ENCODE data around the gene RDM1.
"Not testable (repeated sequence)": the region's sequence is repeated elsewhere in the genome, so short reads cannot be mapped to it uniquely, and the experiment has no call there.

Gene RDM1

DNA sequence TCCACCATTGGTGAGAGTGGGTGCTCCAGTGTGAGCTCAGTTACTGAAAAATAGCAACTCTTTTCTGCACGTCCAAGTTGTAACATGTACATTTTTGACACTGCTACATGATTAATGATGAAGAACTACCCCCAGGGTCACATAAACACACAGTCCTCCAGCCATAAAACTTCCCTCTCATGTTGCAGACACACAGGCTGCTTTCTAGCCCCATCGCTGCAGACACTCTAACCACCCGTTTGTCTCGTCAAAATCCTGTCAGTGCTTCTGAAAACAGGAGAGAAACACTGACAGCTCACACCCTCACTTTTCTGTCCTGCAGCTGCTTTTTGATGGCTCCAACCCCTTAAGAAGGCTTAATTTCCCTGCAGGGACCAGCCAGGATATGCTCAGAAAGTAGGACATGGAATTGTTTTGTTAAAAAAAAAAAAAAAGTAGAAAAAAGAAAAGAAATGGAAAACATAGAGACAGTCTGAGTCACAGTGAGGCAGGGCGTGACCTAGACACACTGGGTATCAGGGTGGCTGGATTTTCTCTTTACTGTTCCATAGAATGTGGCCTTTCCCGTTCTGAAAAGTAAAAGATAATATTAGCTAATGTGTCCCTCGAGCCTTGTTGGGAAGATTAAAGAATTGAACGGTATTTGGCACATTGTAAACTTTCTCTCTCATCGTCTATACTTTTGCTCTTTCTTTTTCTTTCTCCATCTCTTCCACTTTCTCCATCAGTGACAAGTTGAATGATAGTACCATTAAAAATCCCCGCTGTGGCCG is 29.7 kb downstream of the RDM1 start:
- in situ Hi-C loops (cut with MboI; ENCODE audit: low sequenced_read_pairs) = no loop called here

DNA sequence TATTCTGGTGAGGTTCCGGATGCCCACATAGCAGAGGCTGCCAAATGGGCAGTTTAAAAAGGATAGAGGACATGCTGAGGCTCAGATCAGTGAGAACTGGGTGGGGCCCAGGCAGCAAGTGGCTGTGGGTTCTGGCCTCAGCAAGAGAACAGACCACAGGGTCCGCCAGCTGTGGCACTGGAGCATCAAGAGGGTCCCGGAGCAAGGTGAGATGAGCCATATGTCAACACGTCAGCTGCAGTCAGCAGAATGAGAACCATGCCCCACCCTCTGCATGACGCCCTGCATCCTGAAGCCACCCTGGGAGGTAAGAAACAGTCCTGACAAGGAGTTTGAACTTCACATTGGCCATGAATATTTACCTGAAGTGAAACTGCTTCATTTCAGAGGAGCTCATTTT is 30.3 kb downstream of the RDM1 start:
- in situ Hi-C loops (cut with MboI; ENCODE audit: low sequenced_read_pairs) = no loop called here

DNA sequence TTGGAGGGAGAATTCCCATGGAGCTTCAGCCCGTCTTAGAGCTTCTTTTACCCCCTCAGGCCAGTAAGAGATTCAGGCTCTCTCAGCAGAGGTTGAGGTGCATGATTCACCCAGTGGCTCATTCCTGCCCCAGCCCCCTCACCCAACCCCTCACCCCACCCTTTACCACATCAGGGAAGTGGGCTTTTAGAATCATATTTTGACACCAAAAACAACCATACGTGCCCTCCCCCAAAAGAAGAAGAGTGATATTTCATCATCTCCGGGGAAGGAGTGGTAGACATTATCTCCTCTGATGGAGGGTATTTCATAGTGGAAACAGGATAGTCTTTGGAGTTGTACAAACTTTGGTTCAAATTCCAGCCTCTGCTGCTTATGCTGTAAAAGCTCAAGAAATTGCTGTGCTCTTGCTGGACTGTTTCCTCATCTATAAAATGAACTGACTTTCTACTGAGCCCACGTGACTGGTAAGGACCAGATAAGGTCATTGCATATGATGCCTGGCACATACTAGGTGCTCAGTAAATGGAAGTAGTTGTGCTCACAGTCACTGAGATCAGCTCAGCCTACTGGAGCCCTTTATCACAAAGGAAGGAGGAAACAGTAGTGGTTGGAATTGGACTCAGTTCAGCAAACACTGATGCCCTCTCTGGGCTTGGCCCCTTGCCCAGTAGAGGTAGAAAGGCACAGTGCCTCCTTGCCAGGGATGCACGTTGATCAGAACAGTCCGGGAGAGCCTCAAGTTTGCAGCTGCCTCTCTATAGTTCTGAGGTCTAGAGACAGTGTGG is 32.1 kb downstream of the RDM1 start:
- in situ Hi-C loops (cut with MboI; ENCODE audit: low sequenced_read_pairs) = no loop called here

DNA sequence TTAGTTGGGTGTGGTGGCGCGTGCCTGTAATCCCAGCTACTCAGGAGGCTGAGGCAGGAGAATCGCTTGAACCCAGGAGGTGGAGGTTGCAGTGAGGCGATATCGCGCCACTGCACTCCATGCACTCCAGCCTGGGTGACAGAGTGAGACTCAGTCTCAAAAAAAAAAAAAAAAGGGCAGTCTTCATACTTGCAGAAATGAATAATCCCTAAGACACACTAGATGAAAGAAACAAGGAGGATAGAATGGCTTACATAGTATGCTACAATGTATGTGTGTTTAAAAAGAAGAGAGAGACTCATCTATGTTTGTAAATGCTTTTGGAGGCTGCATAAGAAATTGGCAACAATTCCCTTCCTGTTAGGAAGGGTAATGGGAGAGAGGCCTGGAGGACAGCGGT is 32.8 kb downstream of the RDM1 start:
- in situ Hi-C loops (cut with MboI; ENCODE audit: low sequenced_read_pairs) = not testable (repeated sequence)

DNA sequence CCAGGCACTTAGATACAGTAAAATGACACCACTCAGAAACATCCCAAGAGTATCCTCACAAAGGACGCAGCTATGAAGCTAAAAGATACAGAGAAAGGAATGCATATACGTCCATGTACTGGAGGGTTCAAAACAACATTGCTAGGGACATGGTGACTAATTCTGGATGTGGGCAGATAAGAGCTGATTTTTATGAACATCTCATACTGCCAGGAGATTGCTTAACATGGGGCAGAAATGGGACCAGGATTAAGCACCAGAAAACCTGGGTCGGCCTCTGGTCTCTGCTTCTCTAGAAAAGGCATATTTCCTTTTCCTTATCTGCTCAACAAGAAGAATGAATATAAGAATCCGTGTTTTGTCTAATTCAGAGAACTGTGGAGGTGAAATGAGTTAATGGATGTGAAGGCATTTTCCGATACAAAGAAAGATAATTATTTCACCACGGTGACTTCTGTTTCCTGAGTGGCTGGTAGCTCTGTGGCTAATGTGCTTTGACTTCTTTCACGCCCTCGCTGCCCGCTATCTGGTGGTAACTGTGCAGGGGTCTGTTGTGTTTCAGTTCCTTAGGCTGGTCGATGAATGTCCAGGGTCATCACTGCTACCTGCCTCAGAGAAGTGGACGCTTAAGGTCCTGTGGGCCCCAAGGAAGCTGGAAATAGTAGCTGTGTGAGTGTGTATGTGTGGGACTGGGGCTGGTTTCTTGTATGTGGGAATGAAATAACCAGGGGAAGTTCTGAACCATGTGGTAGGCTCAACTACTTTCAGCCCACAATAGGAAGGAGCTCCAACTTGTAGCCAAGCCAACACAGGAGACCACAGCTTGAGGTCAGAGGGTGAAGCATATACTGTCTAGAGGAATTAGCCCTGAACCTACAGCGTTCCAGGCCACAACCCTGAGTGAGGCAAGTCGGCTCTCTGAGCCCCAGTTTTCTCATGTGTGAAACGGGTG is 34.7 kb downstream of the RDM1 start:
- in situ Hi-C loops (cut with MboI; ENCODE audit: low sequenced_read_pairs) = no loop called here

DNA sequence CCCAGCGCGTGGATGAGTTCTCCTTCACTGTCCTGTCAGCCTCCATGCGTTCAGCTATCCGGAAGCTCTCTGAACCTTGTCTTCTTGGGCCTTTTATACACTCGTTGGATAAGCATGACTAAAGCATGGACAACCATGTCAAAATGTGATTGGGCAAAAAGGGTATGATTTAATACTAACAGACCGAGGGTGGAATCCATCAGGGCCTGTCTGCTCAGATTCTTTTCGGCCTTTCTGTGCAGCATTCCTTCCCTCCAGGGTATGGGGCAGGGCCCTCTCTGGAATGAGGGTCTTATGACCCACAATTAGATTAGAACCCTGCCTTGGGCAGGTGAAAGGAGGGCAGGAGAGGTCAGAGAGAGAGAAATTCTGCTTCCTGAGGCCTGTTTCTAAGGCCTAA is 36.4 kb downstream of the RDM1 start:
- in situ Hi-C loops (cut with MboI; ENCODE audit: low sequenced_read_pairs) = no loop called here

DNA sequence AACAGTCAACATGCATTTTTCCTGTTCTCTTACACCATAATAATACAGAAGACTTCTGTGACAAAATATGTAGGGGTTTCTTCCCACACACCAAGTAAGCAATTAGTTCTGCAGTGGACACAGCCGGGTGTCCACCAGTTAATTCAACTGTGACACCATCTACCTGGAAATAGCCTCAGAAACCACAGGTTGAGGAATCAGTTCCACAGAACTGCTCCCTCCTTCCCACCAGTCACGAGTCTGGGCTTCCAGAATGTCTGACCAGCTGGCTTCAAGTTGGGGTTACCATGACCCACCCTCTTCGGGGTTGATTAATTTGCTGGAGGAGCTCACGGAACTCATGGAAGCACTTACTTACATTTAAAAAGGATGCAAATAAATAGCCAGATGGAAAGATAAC is 36.8 kb downstream of the RDM1 start:
- in situ Hi-C loops (cut with MboI; ENCODE audit: low sequenced_read_pairs) = no loop called here

DNA sequence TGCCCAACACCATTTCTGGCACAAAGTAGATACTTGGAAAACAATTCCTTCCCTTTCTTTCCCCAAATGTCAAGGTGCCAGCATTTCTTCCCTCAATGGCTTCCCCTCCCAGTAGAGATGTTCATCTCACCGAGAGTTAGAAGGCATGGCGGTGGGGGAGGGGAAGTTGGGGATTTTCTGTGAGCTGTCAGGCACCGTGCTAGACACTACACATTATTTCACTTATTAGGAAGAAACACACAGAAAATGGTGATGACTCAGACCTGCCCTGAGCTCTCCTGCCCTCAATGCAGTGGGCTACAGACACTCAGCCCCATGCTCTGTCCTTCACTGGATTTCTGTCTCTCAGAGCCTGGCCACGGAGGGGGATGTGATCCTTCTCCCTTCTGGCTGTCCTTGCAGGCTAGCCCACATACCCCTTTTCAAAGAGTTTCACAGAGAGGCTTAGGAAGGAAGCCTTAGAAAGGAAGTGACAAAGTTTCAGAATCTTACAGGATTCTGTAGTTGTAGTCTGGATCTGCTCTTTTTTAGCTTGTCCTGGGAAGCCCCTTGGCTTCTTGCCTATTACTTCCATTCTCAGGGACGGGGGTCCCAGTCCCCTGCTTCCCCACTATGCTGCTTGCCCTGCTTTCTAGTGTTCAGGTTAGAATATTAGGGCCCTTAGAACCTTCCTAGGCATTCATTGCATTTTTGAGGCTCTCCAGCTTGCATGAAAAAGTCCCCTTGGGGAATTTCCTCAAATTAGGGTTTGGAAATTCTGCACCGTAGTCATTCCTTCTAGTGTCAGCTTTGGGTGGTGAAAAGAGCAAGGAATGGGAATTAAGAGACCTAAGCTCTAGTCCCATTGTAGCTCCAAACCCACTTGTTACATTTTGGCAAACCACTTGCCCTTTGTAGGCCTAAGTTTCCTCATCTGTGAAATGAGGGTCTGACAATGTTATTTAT is 38.2 kb downstream of the RDM1 start:
- in situ Hi-C loops (cut with MboI; ENCODE audit: low sequenced_read_pairs) = no loop called here

DNA sequence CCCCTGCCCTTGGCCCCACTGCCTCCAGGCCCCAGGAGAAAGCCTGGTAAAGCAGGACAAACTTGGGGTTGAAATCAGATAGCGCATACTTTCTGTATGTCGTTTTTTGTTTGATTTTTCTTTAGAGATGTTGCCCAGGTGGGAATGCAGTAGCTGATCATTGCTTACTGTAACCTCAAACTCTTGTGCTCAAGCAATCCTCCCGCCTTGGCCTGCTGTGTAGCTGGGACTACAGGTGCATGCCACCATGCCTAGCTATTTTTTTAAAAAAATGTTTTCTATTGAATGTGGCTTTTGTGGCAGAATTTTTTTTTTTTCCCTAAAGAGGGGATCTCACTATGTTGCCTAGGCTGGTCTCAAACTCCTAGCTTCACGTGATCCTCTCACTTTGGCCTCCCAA is 39.3 kb downstream of the RDM1 start:
- in situ Hi-C loops (cut with MboI; ENCODE audit: low sequenced_read_pairs) = no loop called here

DNA sequence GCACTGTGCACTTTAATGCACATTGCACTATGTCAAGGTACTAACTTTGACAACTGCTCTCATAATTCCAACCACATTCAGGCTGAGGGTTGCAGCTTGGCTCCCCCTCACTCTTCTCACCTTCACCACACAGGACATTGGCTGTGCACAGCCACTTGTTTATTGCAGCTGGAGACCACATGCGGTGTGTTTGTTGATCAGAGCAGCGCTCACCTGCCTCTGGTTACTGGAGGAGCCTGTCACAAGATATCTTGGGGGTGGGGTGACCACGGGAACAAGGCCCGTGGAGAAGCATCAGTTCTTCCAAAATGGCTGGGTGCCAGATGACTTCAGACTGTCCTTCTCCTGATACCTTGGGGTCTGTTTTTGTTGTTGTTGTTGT is 39.8 kb downstream of the RDM1 start:
- in situ Hi-C loops (cut with MboI; ENCODE audit: low sequenced_read_pairs) = no loop called here

DNA sequence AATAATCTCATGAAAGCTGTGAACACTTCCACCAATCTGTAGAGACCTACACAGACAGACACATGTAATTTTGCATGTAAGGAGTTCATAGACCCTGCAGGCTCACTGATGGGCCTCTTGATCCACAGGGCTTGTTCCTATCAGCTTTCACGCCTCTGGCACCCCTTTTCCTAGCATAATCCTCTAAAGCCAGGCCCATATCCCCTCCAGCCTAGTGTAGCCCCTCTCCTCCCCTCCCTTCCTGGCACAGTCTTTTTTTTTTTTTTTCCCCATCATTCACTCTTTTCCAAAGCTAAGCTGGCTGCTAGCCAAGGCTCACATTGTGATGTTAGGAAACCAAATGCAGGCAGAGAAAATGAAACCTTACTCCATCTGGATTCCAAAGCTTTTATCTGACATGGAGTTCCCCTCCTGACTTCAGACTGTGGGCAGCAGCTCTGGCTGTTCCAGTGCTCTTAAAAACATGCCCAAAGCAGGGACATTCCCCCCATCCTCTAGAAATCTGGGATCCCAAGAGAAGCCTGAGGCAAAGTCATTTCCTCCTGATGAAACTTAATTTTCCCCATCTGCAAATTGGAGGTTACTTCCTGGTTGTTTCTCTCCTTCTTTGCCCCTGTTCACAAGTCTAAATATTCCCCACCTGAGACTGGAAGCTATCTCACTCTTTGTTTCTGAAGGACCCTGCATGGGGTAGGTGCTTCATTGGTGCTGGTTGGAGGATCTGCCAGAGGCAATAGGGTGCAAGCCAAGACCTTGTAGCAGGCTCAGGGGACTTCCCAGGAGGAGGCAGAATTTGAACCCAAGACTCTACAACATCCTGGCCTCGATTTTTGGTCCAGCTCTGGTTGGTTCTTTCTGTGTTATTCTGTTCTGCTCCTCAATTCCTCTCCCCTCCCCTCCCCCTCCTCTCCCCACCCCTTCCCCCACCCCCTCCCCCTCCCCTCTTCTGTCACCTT is 40.5 kb downstream of the RDM1 start:
- in situ Hi-C loops (cut with MboI; ENCODE audit: low sequenced_read_pairs) = no loop called here

DNA sequence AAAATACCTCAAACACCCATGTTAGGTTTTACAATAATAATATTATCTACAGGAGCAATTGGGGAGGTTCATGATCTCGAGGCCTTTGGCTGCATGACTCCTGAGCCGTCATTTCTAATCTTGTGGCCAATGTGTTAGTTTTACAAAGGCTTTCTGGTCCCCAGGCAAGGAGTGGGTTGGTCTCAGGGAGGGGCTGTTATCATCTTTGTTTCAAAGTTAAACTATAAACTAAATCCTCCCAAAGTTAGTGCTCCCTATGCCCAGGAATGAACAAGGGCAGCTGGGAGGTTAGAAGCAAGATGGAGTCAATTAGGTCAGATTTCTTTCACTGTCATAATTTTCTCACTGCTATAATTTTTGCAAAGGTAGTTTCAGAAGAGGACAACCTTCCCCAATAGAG is 41.3 kb downstream of the RDM1 start:
- in situ Hi-C loops (cut with MboI; ENCODE audit: low sequenced_read_pairs) = no loop called here

DNA sequence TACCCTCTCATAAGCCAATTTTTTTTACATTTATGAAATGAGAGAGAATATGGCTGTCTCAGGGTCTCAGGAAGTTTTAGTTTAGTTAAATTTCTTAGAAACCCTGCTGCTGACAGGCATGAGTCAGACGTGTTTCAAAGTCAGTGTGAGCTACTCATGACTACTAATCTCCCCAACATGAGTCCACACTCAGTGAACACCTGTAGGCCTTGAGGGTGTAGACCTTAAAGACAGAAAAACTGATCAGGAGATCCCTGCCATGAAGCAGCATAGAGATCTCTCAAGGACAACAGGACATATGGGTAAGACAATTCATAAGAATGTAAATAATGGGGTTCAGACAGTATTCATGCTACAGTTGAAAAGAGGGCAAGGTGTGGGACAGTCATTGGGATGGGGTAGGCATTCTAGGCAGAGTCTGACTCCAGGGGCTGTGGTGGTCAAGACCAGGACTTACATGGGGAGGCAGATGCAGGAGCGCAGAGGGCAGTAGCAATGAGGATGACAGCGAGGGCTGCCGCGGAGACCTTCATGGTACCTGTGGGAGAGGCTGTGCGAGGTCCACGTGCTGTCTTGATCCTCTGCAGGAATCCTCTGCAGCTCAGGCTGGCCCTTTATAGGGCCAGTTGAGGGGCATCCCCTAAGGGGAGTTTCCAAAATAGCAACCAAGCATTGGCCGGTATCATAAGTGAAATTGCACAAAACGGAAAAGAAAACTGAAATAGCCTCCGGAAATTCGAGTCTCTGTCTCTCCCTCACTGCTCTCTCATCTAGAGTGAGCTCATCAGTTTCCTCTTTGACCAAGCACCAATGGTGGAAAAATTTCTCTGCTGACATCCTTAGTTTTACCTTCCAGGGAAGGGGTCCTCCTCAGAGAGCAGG is 50.6 kb downstream of the RDM1 start, which contains the start of gene CCL5:
Gene CCL5 (minus strand): TSS at position 588 of the 882 bp plus-strand sequence.
- in situ Hi-C loops (cut with MboI; ENCODE audit: low sequenced_read_pairs) = no loop called here

DNA sequence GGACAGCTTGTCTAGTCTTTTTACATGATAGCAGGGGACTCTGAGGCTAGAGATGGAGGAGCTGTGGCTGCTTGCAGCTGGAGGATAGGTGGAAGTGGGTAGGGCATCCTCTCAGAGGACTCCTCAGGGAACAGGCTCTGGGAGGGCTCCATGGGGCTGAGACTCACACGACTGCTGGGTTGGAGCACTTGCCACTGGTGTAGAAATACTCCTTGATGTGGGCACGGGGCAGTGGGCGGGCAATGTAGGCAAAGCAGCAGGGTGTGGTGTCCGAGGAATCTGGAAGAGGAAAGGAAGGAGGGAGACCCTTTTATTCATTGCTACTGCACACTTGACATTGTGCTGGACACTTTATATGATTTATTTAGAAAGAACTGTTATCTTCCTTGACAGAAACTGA is 52.2 kb downstream of the RDM1 start:
- in situ Hi-C loops (cut with MboI; ENCODE audit: low sequenced_read_pairs) = no loop called here

DNA sequence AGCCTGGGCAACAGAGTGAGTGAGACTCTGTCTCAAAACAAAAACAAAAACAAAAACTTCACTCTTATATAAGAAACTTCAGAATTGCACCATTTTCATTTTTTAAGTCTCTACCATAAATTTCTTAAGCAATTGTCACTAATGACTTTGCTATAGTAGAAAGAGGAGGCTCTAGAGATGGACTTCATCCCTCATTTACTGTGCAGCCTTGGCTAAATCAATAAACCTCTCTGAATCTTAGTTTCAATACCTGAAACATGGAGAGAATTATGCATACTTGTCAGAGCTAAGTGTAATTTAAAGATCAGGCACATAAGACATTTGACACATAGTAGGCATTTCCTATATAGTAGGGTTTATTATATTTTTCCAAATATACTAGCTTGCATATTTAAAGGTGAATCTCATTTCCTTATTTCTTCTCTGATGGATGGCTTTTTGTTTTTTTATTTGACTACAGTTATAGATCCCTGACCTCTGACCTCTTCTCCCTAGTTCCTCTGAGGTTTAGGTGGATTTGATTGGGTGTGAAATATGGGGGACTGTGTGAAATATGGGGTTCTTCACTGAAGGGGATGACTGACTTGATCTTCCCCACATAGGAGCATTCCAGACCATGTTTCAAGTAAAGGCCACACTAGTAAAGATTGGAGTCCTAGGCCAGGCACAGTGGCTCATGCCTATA is 53.1 kb downstream of the RDM1 start:
- in situ Hi-C loops (cut with MboI; ENCODE audit: low sequenced_read_pairs) = no loop called here

DNA sequence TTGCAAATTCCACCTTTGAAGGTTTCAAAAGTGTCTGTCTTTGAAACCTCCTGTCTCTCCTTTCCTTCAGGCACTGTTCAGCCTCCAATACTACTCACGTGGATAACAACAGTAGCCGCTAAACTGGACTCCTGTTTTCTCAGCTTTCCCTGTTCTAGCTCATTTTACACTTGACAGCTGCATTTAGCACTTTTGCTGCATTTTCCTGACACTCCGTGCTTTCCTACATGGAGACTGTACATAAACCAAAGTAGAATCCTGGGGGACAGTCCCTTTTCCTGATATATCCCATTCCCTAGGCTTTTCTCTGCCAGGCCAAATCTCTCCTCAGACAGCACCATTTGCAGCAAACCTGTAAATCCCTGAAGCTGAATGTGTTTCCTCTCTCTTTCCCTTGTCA is 54.0 kb downstream of the RDM1 start:
- in situ Hi-C loops (cut with MboI; ENCODE audit: low sequenced_read_pairs) = no loop called here

DNA sequence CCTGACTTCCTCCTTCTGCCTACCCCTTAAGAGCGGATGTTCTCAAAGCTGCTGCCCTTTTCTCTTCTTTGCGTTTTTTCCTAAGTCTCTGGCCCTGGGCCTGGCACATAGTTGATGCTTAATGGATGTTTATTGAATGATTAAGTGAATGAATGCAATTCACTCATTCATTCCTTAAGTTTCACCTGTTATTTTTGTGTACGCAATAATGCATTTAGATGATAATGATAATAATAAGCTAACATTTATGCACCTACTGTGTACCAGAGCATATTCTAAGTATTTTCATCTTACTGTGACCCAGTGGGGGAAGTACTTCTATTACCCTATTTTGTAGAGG is 54.8 kb downstream of the RDM1 start:
- in situ Hi-C loops (cut with MboI; ENCODE audit: low sequenced_read_pairs) = no loop called here

All from hTERT RPE-1 (cell line).